ENCODE results near the gene TTL. TPM values are rescaled to one million over a fixed set of nuclear protein-coding genes. Genes with fewer than 3 reads are reported as not detected.

TTL gene
- total RNA-seq, 1 donor from 2014 or later = 87.0 TPM

DNA sequence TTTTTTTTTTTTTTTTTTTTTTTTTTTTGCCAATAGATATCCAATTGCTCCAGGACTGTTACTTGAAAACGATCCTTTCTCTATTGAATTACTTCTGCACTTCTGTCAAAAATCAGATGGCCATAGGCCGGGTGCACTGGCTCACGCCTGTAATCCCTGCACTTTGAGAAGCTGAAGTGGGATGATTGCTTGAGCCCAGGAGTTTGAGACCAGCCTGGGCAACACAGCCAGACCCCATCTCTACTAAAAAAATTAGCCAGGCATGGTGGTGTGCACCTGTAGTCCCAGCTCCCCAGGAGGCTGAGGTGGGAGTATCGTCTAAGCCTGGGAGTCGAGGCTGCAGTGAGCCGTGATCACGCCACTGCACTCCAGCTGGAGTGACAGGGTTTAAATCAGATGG, 98.1 kb downstream of the TTL start:
- Mint-ChIP-seq H3K4me3 (no peak overlapping the region), H3K36me3 (ENCODE audit: low read depth) (peaks cover 4% of the 10 kb centered on the region), H3K27me3 (ENCODE audit: low read depth) (no peaks in the 10 kb centered on the region), H3K9me3 (no peaks in the 10 kb centered on the region), H3K27ac (ENCODE audit: unreplicated experiment) (no peak overlapping the region), H3K4me1 (peaks cover 22% of the 10 kb centered on the region)
- no peak for DNase-seq (ENCODE audit: low read depth, low spot score)
- TF ChIP-seq, protein P1, sequence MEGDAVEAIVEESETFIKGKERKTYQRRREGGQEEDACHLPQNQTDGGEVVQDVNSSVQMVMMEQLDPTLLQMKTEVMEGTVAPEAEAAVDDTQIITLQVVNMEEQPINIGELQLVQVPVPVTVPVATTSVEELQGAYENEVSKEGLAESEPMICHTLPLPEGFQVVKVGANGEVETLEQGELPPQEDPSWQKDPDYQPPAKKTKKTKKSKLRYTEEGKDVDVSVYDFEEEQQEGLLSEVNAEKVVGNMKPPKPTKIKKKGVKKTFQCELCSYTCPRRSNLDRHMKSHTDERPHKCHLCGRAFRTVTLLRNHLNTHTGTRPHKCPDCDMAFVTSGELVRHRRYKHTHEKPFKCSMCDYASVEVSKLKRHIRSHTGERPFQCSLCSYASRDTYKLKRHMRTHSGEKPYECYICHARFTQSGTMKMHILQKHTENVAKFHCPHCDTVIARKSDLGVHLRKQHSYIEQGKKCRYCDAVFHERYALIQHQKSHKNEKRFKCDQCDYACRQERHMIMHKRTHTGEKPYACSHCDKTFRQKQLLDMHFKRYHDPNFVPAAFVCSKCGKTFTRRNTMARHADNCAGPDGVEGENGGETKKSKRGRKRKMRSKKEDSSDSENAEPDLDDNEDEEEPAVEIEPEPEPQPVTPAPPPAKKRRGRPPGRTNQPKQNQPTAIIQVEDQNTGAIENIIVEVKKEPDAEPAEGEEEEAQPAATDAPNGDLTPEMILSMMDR (conservative IDR thresholded peaks at IDR 0.05) = no peak

GRCh38 chr2:112582314-112582746, 100.4 kb downstream of the TTL start:
- Mint-ChIP-seq H3K9me3 (no peaks in the 10 kb centered on the region), H3K4me3 (peak overlapping the region; percentile 81), H3K4me1 (peaks cover 32% of the 10 kb centered on the region), H3K27ac (ENCODE audit: unreplicated experiment) (no peak overlapping the region), H3K36me3 (ENCODE audit: low read depth) (peaks cover 9% of the 10 kb centered on the region), H3K27me3 (ENCODE audit: low read depth) (no peaks in the 10 kb centered on the region)
- no peak for DNase-seq (ENCODE audit: low read depth, low spot score)
- TF ChIP-seq, protein P1 (conservative IDR thresholded peaks at IDR 0.05) = peak; percentile 71

DNA sequence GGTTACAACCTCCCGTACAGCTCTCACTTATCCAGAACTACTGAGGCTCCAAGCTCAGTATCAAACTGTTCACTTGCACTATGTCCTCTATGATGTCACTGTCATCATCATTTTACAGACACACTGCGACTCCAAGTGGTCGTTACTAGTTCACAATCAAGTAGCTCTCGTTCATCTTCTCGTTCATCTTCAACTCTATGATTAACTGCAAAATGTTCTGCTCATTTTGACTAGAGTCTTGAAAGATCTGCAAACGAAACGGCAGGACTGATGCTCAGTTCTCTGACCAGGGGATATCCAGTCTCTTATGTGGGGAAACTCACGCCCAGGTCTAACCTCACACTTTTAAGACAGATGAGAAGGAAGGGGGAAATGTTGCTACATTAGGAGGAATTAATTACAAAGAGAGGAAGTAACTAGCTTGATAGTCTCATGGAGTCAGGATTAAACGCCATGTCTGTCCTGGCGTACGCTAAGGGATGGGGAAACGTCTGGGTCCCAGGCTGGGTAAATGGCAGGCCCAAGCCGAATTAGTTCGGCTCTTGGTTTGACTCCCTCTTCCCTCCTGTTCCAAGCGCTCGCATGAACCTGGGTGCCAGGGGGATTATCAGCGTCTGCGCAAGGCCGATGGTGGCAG, 101.7 kb downstream of the TTL start:
- Mint-ChIP-seq H3K36me3 (ENCODE audit: low read depth) (peaks cover 13% of the 10 kb centered on the region), H3K9me3 (no peaks in the 10 kb centered on the region), H3K4me3 (peak overlapping the region; percentile 99), H3K27me3 (ENCODE audit: low read depth) (no peaks in the 10 kb centered on the region), H3K4me1 (peaks cover 32% of the 10 kb centered on the region), H3K27ac (ENCODE audit: unreplicated experiment) (peak overlapping the region; percentile 99)
- TF ChIP-seq, protein P1 (conservative IDR thresholded peaks at IDR 0.05) = no peak
- no peak for DNase-seq (ENCODE audit: low read depth, low spot score)

GRCh38 chr2:112584134-112584890, 102.4 kb downstream of the TTL start, which contains the start of gene CHCHD5:
TSS of gene CHCHD5 (plus strand) at chr2:112584609. CDS start at chr2:112584648, 39 bp downstream.
- Mint-ChIP-seq H3K27me3 (ENCODE audit: low read depth) (no peaks in the 10 kb centered on the region), H3K4me1 (peaks cover 32% of the 10 kb centered on the region), H3K4me3 (peak within 1 kb of the TSS; percentile 99), H3K36me3 (ENCODE audit: low read depth) (peaks cover 13% of the 10 kb centered on the region), H3K9me3 (no peaks in the 10 kb centered on the region), H3K27ac (ENCODE audit: unreplicated experiment) (peak within 1 kb of the TSS; percentile 99)
- TF ChIP-seq, protein P1 (conservative IDR thresholded peaks at IDR 0.05) = peak; percentile 42
- peak; percentile 79 for DNase-seq (ENCODE audit: low read depth, low spot score)

GRCh38 chr2:112584891-112585250, 102.9 kb downstream of the TTL start:
- Mint-ChIP-seq H3K27ac (ENCODE audit: unreplicated experiment) (peak overlapping the region; percentile 99), H3K27me3 (ENCODE audit: low read depth) (no peaks in the 10 kb centered on the region), H3K9me3 (no peaks in the 10 kb centered on the region), H3K4me1 (peaks cover 32% of the 10 kb centered on the region), H3K36me3 (ENCODE audit: low read depth) (peaks cover 13% of the 10 kb centered on the region), H3K4me3 (peak overlapping the region; percentile 99)
- TF ChIP-seq, protein P1 (conservative IDR thresholded peaks at IDR 0.05) = no peak
- DNase-seq (ENCODE audit: low read depth, low spot score) = no peak
